ENCODE results near the gene KDM4C.
"Not testable (repeated sequence)": the region's sequence is repeated elsewhere in the genome, so short reads cannot be mapped to it uniquely, and the experiment has no call there.

The KDM4C gene

GRCh38 chr9:7180247-7180646 is 422.5 kb downstream of the KDM4C start:
- H3K4me2 ChIP-seq (ENCODE audit: insufficient read depth, low read length): no peak overlapping the region
- no peak overlapping the region for H2AFZ ChIP-seq (ENCODE audit: low read depth, low read length)
- peaks cover 10% of the 10 kb centered on the region; the same call in 1 of the 2 replicates for H3K36me3 ChIP-seq (ENCODE audit: insufficient read depth, low read length)
- H3K27ac ChIP-seq (ENCODE audit: low read length): no peak overlapping the region
- TF ChIP-seq CTCF (IDR thresholded peaks at IDR 0.05; ENCODE audit: borderline replicate concordance, extremely low read depth, low read length, poor library complexity, severe bottlenecking): no peak
- no peak for TF ChIP-seq EZH2 (IDR thresholded peaks at IDR 0.05; ENCODE audit: borderline replicate concordance, low read depth, low read length, severe bottlenecking)
- no peaks in the 10 kb centered on the region for H3K79me2 ChIP-seq (ENCODE audit: insufficient read depth, low read length)
- H3K9ac ChIP-seq (ENCODE audit: low read depth, low read length): no peak overlapping the region
- H3K27me3 ChIP-seq (ENCODE audit: insufficient read depth, low read length, poor library complexity): no peaks in the 10 kb centered on the region
- DNase-seq (no peak), ATAC-seq (ENCODE audit: insufficient read depth, low read depth) (no peak)
- H4K20me1 ChIP-seq (ENCODE audit: insufficient read depth, low read length): no peaks in the 10 kb centered on the region
- H3K4me1 ChIP-seq (ENCODE audit: insufficient read depth, low read length): no peaks in the 10 kb centered on the region
- H3K4me3 ChIP-seq (ENCODE audit: low read depth in 1 of 2, low read length in 2 of 2): no peak overlapping the region
- H3K9me3 ChIP-seq (ENCODE audit: insufficient read depth, low read length, severe bottlenecking): no peaks in the 10 kb centered on the region

GRCh38 chr9:7183139-7183538 is 425.4 kb downstream of the KDM4C start:
- not testable (repeated sequence) for H3K4me1 ChIP-seq (ENCODE audit: insufficient read depth, low read length); ATAC-seq (ENCODE audit: insufficient read depth, low read depth); H3K36me3 ChIP-seq (ENCODE audit: insufficient read depth, low read length); H3K27me3 ChIP-seq (ENCODE audit: insufficient read depth, low read length, poor library complexity); H3K9me3 ChIP-seq (ENCODE audit: insufficient read depth, low read length, severe bottlenecking); H3K4me2 ChIP-seq (ENCODE audit: insufficient read depth, low read length); H3K4me3 ChIP-seq (ENCODE audit: low read depth in 1 of 2, low read length in 2 of 2); H2AFZ ChIP-seq (ENCODE audit: low read depth, low read length); DNase-seq; H3K27ac ChIP-seq (ENCODE audit: low read length); H4K20me1 ChIP-seq (ENCODE audit: insufficient read depth, low read length); H3K79me2 ChIP-seq (ENCODE audit: insufficient read depth, low read length); H3K9ac ChIP-seq (ENCODE audit: low read depth, low read length)

- DNase-seq: no peak
- TF ChIP-seq CTCF (IDR thresholded peaks at IDR 0.05; ENCODE audit: borderline replicate concordance, extremely low read depth, low read length, poor library complexity, severe bottlenecking) (no peak), EZH2 (IDR thresholded peaks at IDR 0.05; ENCODE audit: borderline replicate concordance, low read depth, low read length, severe bottlenecking) (no peak)
- Histone ChIP-seq H3K27ac (ENCODE audit: low read length) (no peak overlapping the region), H3K36me3 (ENCODE audit: insufficient read depth, low read length) (no peaks in the 10 kb centered on the region), H3K27me3 (ENCODE audit: insufficient read depth, low read length, poor library complexity) (no peaks in the 10 kb centered on the region), H3K4me2 (ENCODE audit: insufficient read depth, low read length) (no peak overlapping the region), H2AFZ (ENCODE audit: low read depth, low read length) (no peak overlapping the region), H4K20me1 (ENCODE audit: insufficient read depth, low read length) (no peaks in the 10 kb centered on the region), H3K9me3 (ENCODE audit: insufficient read depth, low read length, severe bottlenecking) (peaks cover 11% of the 10 kb centered on the region), H3K4me3 (ENCODE audit: low read depth in 1 of 2, low read length in 2 of 2) (no peak overlapping the region), H3K79me2 (ENCODE audit: insufficient read depth, low read length) (no peaks in the 10 kb centered on the region), H3K9ac (ENCODE audit: low read depth, low read length) (no peak overlapping the region), H3K4me1 (ENCODE audit: insufficient read depth, low read length) (no peaks in the 10 kb centered on the region)
- no peak for ATAC-seq (ENCODE audit: insufficient read depth, low read depth)
Observed at GRCh38 chr9:7185612-7186011, 427.8 kb downstream of the KDM4C start.

GRCh38 chr9:7186175-7186574 is 428.4 kb downstream of the KDM4C start:
- no peak for DNase-seq
- H3K9ac ChIP-seq (ENCODE audit: low read depth, low read length): no peak overlapping the region
- H3K27ac ChIP-seq (ENCODE audit: low read length): no peak overlapping the region
- no peaks in the 10 kb centered on the region for H3K4me1 ChIP-seq (ENCODE audit: insufficient read depth, low read length)
- H3K4me2 ChIP-seq (ENCODE audit: insufficient read depth, low read length): no peak overlapping the region
- no peaks in the 10 kb centered on the region for H3K79me2 ChIP-seq (ENCODE audit: insufficient read depth, low read length)
- no peaks in the 10 kb centered on the region for H4K20me1 ChIP-seq (ENCODE audit: insufficient read depth, low read length)
- H3K36me3 ChIP-seq (ENCODE audit: insufficient read depth, low read length): no peaks in the 10 kb centered on the region
- ATAC-seq (ENCODE audit: insufficient read depth, low read depth): no peak
- H3K9me3 ChIP-seq (ENCODE audit: insufficient read depth, low read length, severe bottlenecking): peaks cover 12% of the 10 kb centered on the region
- H3K4me3 ChIP-seq (ENCODE audit: low read depth in 1 of 2, low read length in 2 of 2): no peak overlapping the region
- TF ChIP-seq CTCF (IDR thresholded peaks at IDR 0.05; ENCODE audit: borderline replicate concordance, extremely low read depth, low read length, poor library complexity, severe bottlenecking) (peak; percentile 65), EZH2 (IDR thresholded peaks at IDR 0.05; ENCODE audit: borderline replicate concordance, low read depth, low read length, severe bottlenecking) (no peak)
- H2AFZ ChIP-seq (ENCODE audit: low read depth, low read length): no peak overlapping the region
- no peaks in the 10 kb centered on the region for H3K27me3 ChIP-seq (ENCODE audit: insufficient read depth, low read length, poor library complexity)

All from DND-41 (cell line).